ENCODE data around the gene LRRFIP2. TPM values are rescaled to one million over a fixed set of nuclear protein-coding genes. Genes with fewer than 3 reads are reported as not detected.
"Not testable (repeated sequence)": the region's sequence is repeated elsewhere in the genome, so short reads cannot be mapped to it uniquely, and the experiment has no call there.

LRRFIP2 gene
- 55.4 TPM for total RNA-seq

- DNase-seq (ENCODE audit: low spot score in 2 of 2) (no peak), FAIRE-seq (no peak)
Observed at GRCh38 chr3:37174532-37175126, at the start of gene LRRFIP2. Gene LRRFIP2 (minus strand): TSS chr3:37174582. CDS start chr3:37148983, 25,599 bp downstream.

- FAIRE-seq (no peak), DNase-seq (ENCODE audit: low spot score in 2 of 2) (no peak)
Observed at GRCh38 chr3:37223576-37223975, 49.2 kb upstream of the LRRFIP2 start.

GRCh38 chr3:37223141-37223558 lies 48.8 kb upstream of the LRRFIP2 start:
- DNase-seq (ENCODE audit: low spot score in 2 of 2) = no peak
- no peak for FAIRE-seq

DNA sequence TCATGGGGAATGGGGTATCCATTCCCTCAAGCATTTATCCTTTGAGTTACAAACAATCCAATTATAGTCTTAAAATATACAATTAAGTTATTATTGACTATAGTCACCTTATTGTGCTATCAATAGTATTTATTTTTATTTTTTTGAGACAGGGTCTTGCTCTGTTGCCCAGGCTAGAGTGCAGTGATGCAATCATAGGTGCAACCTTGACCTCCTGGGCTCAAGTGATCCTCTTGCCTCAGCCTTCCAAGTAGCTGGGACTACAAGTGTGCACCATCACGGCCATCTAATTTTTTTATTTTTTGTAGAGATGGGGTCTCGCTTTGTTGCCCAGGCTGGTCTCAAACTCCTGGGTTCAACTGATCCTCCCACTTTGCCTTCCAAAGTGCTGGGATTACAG lies 48.2 kb upstream of the LRRFIP2 start:
- FAIRE-seq; DNase-seq (ENCODE audit: low spot score in 2 of 2): not testable (repeated sequence)

GRCh38 chr3:37221407-37221806 lies 47.0 kb upstream of the LRRFIP2 start:
- FAIRE-seq (no peak), DNase-seq (ENCODE audit: low spot score in 2 of 2) (no peak)

- DNase-seq (ENCODE audit: low spot score in 2 of 2) (no peak), FAIRE-seq (no peak)
Observed at GRCh38 chr3:37219266-37219665, 44.9 kb upstream of the LRRFIP2 start.

DNA sequence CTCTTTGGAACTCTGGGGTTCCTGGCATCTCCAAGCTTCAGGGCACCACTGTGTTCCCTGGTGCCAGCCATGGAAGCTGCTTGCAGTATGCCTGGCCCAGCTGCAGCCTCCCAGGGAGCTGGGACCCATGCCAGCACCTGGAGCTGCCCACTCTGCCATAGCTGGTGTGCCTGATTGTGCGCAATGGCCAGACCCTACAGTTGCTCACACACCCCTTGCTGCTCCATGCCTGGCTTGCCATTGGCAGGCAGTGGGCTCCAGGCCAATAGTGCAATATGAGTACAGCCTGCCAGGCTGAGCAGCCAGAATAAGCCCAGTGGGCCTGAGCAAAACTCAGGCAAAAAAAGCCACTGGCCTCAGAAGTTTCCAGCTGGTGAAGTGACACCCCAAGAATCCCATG lies 43.8 kb upstream of the LRRFIP2 start:
- FAIRE-seq = no peak

GRCh38 chr3:37217098-37217849 lies 42.9 kb upstream of the LRRFIP2 start:
- FAIRE-seq (no peak), DNase-seq (ENCODE audit: low spot score in 2 of 2) (no peak)

More for the DNA sequence above, 43.8 kb upstream of the LRRFIP2 start:
- DNase-seq (ENCODE audit: low spot score in 2 of 2) = no peak

GRCh38 chr3:37216597-37217097 lies 42.3 kb upstream of the LRRFIP2 start:
- no peak for DNase-seq (ENCODE audit: low spot score in 2 of 2)
- no peak for FAIRE-seq

GRCh38 chr3:37214076-37214475 lies 39.7 kb upstream of the LRRFIP2 start:
- DNase-seq (ENCODE audit: low spot score in 2 of 2) = no peak
- no peak for FAIRE-seq

GRCh38 chr3:37210230-37210629 lies 35.8 kb upstream of the LRRFIP2 start:
- FAIRE-seq = no peak
- DNase-seq (ENCODE audit: low spot score in 2 of 2) = no peak

DNA sequence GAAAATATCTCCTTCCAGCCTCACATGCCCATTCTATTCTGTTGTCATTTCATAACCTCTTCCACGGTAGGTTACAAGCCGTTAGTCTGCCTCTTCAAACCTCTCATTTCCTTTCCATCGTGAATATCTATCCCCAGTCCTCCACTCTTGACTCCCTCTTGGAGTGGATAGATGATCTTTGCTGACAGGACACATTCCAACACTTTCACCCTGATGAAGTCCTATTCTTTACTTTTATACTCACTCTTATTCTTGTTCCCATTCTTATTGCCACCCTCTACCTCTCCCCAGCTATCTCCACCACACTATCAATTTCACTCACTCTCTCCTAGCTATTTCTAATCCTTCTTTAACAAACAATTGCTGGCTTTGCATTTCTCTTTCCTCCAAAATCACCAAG lies 34.2 kb upstream of the LRRFIP2 start:
- not testable (repeated sequence) for FAIRE-seq; DNase-seq (ENCODE audit: low spot score in 2 of 2)

- not testable (repeated sequence) for FAIRE-seq; DNase-seq (ENCODE audit: low spot score in 2 of 2)
Observed at GRCh38 chr3:37208008-37208407, 33.6 kb upstream of the LRRFIP2 start.

- not testable (repeated sequence) for DNase-seq (ENCODE audit: low spot score in 2 of 2); FAIRE-seq
Observed at GRCh38 chr3:37206041-37206440, 31.7 kb upstream of the LRRFIP2 start.

DNA sequence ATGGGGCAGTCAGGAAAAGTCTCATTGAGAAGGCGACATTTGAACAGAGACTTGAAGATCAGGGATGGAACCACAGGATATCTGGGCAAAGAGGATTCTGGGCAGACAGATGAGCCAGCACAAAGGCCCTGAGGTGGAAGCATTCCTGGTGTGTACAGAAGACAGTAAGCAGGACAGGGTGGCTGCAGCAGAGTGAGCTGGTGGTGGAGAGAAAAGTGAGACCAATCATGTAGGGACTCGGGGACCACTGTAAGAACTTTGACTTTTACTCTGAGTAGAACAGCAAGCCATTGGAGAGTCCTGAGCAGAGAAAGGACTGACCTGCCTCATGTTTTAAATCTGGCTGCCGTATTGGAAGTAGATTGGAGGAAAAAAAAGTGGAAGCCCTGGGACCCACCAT lies 29.9 kb upstream of the LRRFIP2 start:
- no peak for FAIRE-seq
- DNase-seq (ENCODE audit: low spot score in 2 of 2) = no peak

DNA sequence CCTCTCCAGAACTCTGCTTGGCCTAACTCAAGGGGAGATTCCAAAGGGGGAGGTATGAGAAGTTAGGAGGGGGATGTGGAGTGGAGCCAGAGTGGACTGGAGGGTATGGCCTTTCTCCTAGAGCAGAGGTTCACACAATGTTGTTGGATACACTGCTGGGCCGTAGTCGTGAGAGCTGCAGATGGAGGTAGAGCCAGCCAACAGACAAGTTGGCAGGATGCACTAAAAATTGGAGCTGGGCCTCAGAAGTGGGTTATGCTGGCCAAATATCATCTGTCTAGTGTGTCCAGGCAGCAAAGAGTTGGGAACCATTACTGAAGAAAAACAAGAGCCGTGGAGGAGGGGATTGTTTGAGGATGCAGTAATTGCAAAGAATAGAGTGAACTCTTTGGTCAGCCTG lies 27.7 kb upstream of the LRRFIP2 start:
- FAIRE-seq (no peak), DNase-seq (ENCODE audit: low spot score in 2 of 2) (no peak)

GRCh38 chr3:37200141-37200540 lies 25.8 kb upstream of the LRRFIP2 start:
- DNase-seq (ENCODE audit: low spot score in 2 of 2) (no peak), FAIRE-seq (no peak)

GRCh38 chr3:37198996-37199395 lies 24.6 kb upstream of the LRRFIP2 start:
- DNase-seq (ENCODE audit: low spot score in 2 of 2) = no peak
- no peak for FAIRE-seq

DNA sequence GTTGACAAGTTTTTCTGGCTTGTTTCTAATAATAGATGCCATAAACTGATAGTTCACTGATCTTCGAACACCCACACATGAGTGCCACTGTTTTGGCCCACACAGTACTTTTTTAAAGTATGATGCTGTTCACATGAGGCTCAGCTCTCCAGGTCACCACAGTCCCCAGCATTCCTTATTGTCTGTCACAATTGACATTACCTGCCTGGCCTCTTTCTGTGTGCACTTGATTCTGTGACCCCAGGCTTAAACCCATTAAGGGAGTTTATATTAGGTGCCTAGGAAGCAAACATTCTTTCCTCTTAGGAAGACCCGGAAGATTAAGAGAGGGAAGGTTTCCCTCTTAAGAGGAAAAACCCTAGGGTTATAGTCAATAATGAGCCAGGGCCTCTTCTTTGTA lies 24.2 kb upstream of the LRRFIP2 start:
- DNase-seq (ENCODE audit: low spot score in 2 of 2) (no peak), FAIRE-seq (no peak)

GRCh38 chr3:37197810-37198371 lies 23.5 kb upstream of the LRRFIP2 start:
- FAIRE-seq (no peak), DNase-seq (ENCODE audit: low spot score in 2 of 2) (no peak)

DNA sequence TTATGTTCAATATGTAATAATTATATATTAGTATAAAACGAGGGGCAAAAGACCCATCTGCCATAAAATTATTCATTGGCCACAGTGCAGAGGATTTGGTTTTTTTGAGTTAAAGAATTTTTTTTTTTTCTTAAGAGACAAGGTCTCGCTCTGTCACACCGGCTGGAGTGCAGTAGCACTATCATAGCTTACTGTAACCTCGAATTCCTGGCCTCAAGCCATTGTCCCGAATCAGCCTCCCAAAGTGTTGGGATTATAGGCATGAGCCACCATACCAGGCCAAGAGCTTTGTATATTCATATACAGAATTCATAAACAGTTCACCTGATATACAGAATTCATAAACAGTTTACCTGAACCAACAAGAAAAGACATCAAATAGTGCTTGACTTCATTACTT lies 20.2 kb upstream of the LRRFIP2 start:
- no peak for FAIRE-seq
- DNase-seq (ENCODE audit: low spot score in 2 of 2) = no peak

DNA sequence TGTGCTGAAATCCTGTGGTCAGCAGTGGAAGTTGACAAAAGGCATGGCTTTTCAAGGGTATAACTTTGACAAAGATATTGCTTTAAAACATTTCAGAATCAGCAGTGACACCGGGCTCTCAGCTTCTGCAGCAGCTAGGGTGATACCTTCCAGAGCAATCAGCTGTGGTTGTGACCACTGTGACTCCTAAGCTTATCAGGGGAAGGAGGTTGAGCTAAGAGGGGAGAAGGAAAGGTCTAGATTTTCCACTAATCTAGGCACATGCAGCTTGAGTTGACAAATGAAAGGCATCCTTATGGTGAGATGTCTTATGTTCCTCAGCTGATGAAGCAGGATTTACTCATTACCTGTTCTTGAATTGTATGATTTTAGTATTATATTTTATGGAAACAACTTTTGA lies 16.3 kb upstream of the LRRFIP2 start:
- DNase-seq (ENCODE audit: low spot score in 2 of 2) (no peak), FAIRE-seq (no peak)
